NB4 (cell line): ENCODE results near the gene MRPL50.

Experiments
- DNase-seq: peaks from one replicate; pipeline ENCODE4 v3.0.0; 2010; ENCODE audit warnings: low read depth
- H3K4me3 ChIP-seq: one replicate; pipeline ENCODE4 v1.5.1; 2011; ENCODE audit warnings: mild to moderate bottlenecking, low read depth, low read length, moderate library complexity
- CTCF ChIP-seq: IDR thresholded peaks from one replicate; pipeline ENCODE4 v1.5.1; 2012; ENCODE audit warnings: low read depth, low read length
- MAX ChIP-seq: IDR thresholded peaks from 2 replicates; pipeline ENCODE4 v1.6.1; 2011; ENCODE audit warnings: low read depth, low read length
- MYC ChIP-seq: IDR thresholded peaks from 2 replicates; pipeline ENCODE4 v1.6.1; 2011; ENCODE audit warnings: low read depth, low read length
- POLR2A ChIP-seq: IDR thresholded peaks from 2 replicates; pipeline ENCODE4 v1.6.1; 2011; ENCODE audit warnings: mild to moderate bottlenecking; ENCODE audit not compliant: insufficient read length; ENCODE audit errors: extremely low read depth

The MRPL50 gene

GRCh38 chr9:101415578-101415977 lies 17.2 kb upstream of the MRPL50 start:
- H3K4me3 ChIP-seq: no peak overlapping the region
- TF ChIP-seq MYC: no peak
- no peak for TF ChIP-seq CTCF
- no peak for TF ChIP-seq POLR2A
- no peak for TF ChIP-seq MAX
- DNase-seq: no peak

GRCh38 chr9:101414839-101415238 lies 16.4 kb upstream of the MRPL50 start:
- no peak overlapping the region for H3K4me3 ChIP-seq
- no peak for DNase-seq
- TF ChIP-seq MAX (no peak), POLR2A (no peak), MYC (no peak), CTCF (no peak)

- no peak overlapping the region for H3K4me3 ChIP-seq
- DNase-seq: no peak
Observed at GRCh38 chr9:101409079-101409477, 10.7 kb upstream of the MRPL50 start.

GRCh38 chr9:101408374-101409078 lies 10.1 kb upstream of the MRPL50 start:
- no peak for DNase-seq
- TF ChIP-seq CTCF (no peak), POLR2A (no peak), MAX (no peak)
- no peak overlapping the region for H3K4me3 ChIP-seq

More at GRCh38 chr9:101409079-101409477, 10.7 kb upstream of the MRPL50 start:
- no peak for TF ChIP-seq MAX

- no peak for TF ChIP-seq MAX
- TF ChIP-seq POLR2A: no peak
- TF ChIP-seq MYC: no peak
- TF ChIP-seq CTCF: no peak
- no peak overlapping the region for H3K4me3 ChIP-seq
- DNase-seq: peak; percentile 17
Observed at GRCh38 chr9:101403516-101404285, 5.3 kb upstream of the MRPL50 start.

GRCh38 chr9:101400120-101400519 lies 1.7 kb upstream of the MRPL50 start:
- TF ChIP-seq MYC (no peak), MAX (no peak), POLR2A (no peak)
- H3K4me3 ChIP-seq: peak overlapping the region; percentile 84
- DNase-seq: no peak
